HG02588 (cell line): ENCODE data around the gene CDK2AP2.
"Not testable (repeated sequence)": the region's sequence is repeated elsewhere in the genome, so short reads cannot be mapped to it uniquely, and the experiment has no call there.

Source experiments
- ATAC-seq: cut with Tn5 transposase; IDR thresholded peaks from one replicate; pipeline ENCODE4 v1.9.1; 2021; ENCODE audit warnings: mild to moderate bottlenecking, moderate library complexity; ENCODE audit not compliant: unreplicated experiment

The CDK2AP2 gene

GRCh38 chr11:67507864-67508485, at the start of gene CDK2AP2:
Gene CDK2AP2 (minus strand): TSS chr11:67508162. CDS start chr11:67508082, 80 bp downstream.
- ATAC-seq: peak; percentile 67

GRCh38 chr11:67556244-67556643, 48.3 kb upstream of the CDK2AP2 start:
- ATAC-seq: no peak

GRCh38 chr11:67551697-67552096, 43.7 kb upstream of the CDK2AP2 start:
- ATAC-seq: not testable (repeated sequence)

GRCh38 chr11:67551127-67551526, 43.2 kb upstream of the CDK2AP2 start:
- no peak for ATAC-seq

- ATAC-seq: no peak
Measured at GRCh38 chr11:67548555-67549110, 40.7 kb upstream of the CDK2AP2 start.

- ATAC-seq: not testable (repeated sequence)
Measured at GRCh38 chr11:67548112-67548511, 40.1 kb upstream of the CDK2AP2 start.

GRCh38 chr11:67545280-67545679, 37.3 kb upstream of the CDK2AP2 start:
- no peak for ATAC-seq

- ATAC-seq: no peak
Measured at GRCh38 chr11:67544616-67545242, 36.8 kb upstream of the CDK2AP2 start.

- ATAC-seq: no peak
Measured at GRCh38 chr11:67543585-67543984, 35.6 kb upstream of the CDK2AP2 start.

GRCh38 chr11:67542971-67543370, 35.0 kb upstream of the CDK2AP2 start:
- ATAC-seq: no peak

GRCh38 chr11:67542169-67542568, 34.2 kb upstream of the CDK2AP2 start:
- ATAC-seq: no peak

- ATAC-seq: no peak
Measured at GRCh38 chr11:67541198-67541597, 33.2 kb upstream of the CDK2AP2 start.

- no peak for ATAC-seq
Measured at GRCh38 chr11:67539550-67539949, 31.6 kb upstream of the CDK2AP2 start.

- no peak for ATAC-seq
Measured at GRCh38 chr11:67538823-67539505, 31.0 kb upstream of the CDK2AP2 start.

- ATAC-seq: no peak
Measured at GRCh38 chr11:67538306-67538705, 30.3 kb upstream of the CDK2AP2 start.

GRCh38 chr11:67535561-67535960, 27.6 kb upstream of the CDK2AP2 start:
- ATAC-seq: no peak

GRCh38 chr11:67534070-67534679, 26.2 kb upstream of the CDK2AP2 start:
- ATAC-seq: no peak

GRCh38 chr11:67532889-67533288, 24.9 kb upstream of the CDK2AP2 start:
- ATAC-seq: no peak

- ATAC-seq: no peak
Measured at GRCh38 chr11:67530282-67530592, 22.3 kb upstream of the CDK2AP2 start.

GRCh38 chr11:67528376-67528775, 20.4 kb upstream of the CDK2AP2 start:
- ATAC-seq: no peak

GRCh38 chr11:67525275-67525976, 17.5 kb upstream of the CDK2AP2 start:
- ATAC-seq: no peak
